HepG2 (cell line): ENCODE data around the gene TRAP1. TPM values are rescaled to one million over a fixed set of nuclear protein-coding genes. Genes with fewer than 3 reads are reported as not detected.

Experiments
- ATRX ChIP-seq: sonication (generic); formaldehyde crosslinking; IDR thresholded peaks from 2 replicates; pipeline ENCODE4 v1.4.0; 2020; ENCODE audit warnings: missing genetic modification reagents, borderline replicate concordance
- CREB1 ChIP-seq, 2 experiments: fragments of 450-650 bp in 1 of 2; IDR thresholded peaks; 2 replicates each; pipeline ENCODE4 v1.6.1; 2016 to 2017; ENCODE audit warnings: control low read depth in 1 of 2, mild to moderate bottlenecking in 1 of 2, missing compliant biosample characterization in 1 of 2, missing genetic modification characterization in 1 of 2
- CTCF ChIP-seq: sonication (generic); formaldehyde crosslinking; IDR thresholded peaks from 2 replicates; pipeline ENCODE4 v1.5.0; 2020; ENCODE audit warnings: mild to moderate bottlenecking, missing genetic modification reagents, moderate library complexity
- DNMT1 ChIP-seq: sonication (generic); formaldehyde crosslinking; IDR thresholded peaks from 2 replicates; pipeline ENCODE4 v1.5.1; 2020; ENCODE audit warnings: mild to moderate bottlenecking, missing genetic modification reagents
- HOXA3 ChIP-seq: sonication (generic); formaldehyde crosslinking; IDR thresholded peaks from 2 replicates; pipeline ENCODE4 v1.5.0; 2020; ENCODE audit warnings: missing genetic modification reagents
- IRF9 ChIP-seq: sonication (generic); formaldehyde crosslinking; IDR thresholded peaks from 2 replicates; pipeline ENCODE4 v1.8.0; 2022; ENCODE audit warnings: missing genetic modification reagents, mild to moderate bottlenecking, borderline replicate concordance
- MLX ChIP-seq: IDR thresholded peaks from 2 replicates; pipeline ENCODE4 v1.6.1; 2016
- NCOA1 ChIP-seq: sonication (generic); formaldehyde crosslinking; IDR thresholded peaks from 2 replicates; pipeline ENCODE4 v1.9.0; 2021; ENCODE audit warnings: missing genetic modification reagents
- RBM39 ChIP-seq: fragments of 200-400 bp; formaldehyde crosslinking; IDR thresholded peaks from one replicate; pipeline ENCODE4 v1.6.1; 2018; ENCODE audit warnings: antibody characterized with exemption, mild to moderate bottlenecking, low read depth, low read length; ENCODE audit not compliant: poor library complexity, severe bottlenecking
- SKI ChIP-seq: fragments of 450-650 bp; IDR thresholded peaks from one replicate; pipeline ENCODE4 v1.6.1; 2018; ENCODE audit warnings: mild to moderate bottlenecking; ENCODE audit not compliant: partially characterized antibody
- SMAD3 ChIP-seq: sonication (generic); formaldehyde crosslinking; IDR thresholded peaks from 2 replicates; pipeline ENCODE4 v1.4.0; 2020; ENCODE audit warnings: missing genetic modification reagents
- TFDP2 ChIP-seq: sonication (generic); formaldehyde crosslinking; IDR thresholded peaks from 2 replicates; pipeline ENCODE4 v1.4.0; 2020; ENCODE audit warnings: missing genetic modification reagents
- ZBTB25 ChIP-seq: IDR thresholded peaks from 2 replicates; pipeline ENCODE4 v1.6.1; 2018; ENCODE audit warnings: missing genetic modification reagents
- ZFP36L2 ChIP-seq: sonication (generic); formaldehyde crosslinking; IDR thresholded peaks from 2 replicates; pipeline ENCODE4 v1.4.0; 2020; ENCODE audit warnings: missing genetic modification reagents
- ZNF530 ChIP-seq: sonication (generic); formaldehyde crosslinking; IDR thresholded peaks from 2 replicates; pipeline ENCODE4 v1.5.0; 2020; ENCODE audit warnings: low read depth, mild to moderate bottlenecking, missing genetic modification reagents
- ZNF768 ChIP-seq: sonication (generic); formaldehyde crosslinking; IDR thresholded peaks from 2 replicates; pipeline ENCODE4 v1.4.0; 2020; ENCODE audit warnings: missing genetic modification reagents
- polyA plus RNA-seq, 8 experiments: library from polyadenylated mRNA; depleted of rRNA in 3 of 8; stranded (reverse) in 7 of 8; unstranded in 1 of 8; fragments of >200 nt; fragmentation: Illumina TruSeq in 4 of 8; extraction: Trizol in 4 of 8; gene quantifications; 2 replicates each; pipeline versions ENCODE4 v1.2.1 to v1.2.3, GENCODE V29; 2011 to 2016; ENCODE audit warnings: low read depth in 4 of 8, missing spikeins in 1 of 8, mixed read lengths in 1 of 8; ENCODE audit not compliant: insufficient read depth in 1 of 8
- total RNA-seq, 5 experiments: library from RNA; depleted of rRNA; stranded (reverse); fragments of >200 nt; fragmentation: Illumina TruSeq; extraction: Trizol; gene quantifications; 2 replicates each; pipeline ENCODE4 v1.2.3, GENCODE V29; 2016; ENCODE audit warnings: low read depth in 1 of 5
- TF ChIP-seq, protein P1 (sequence below): sonication (generic); formaldehyde crosslinking; IDR thresholded peaks from 2 replicates; pipeline ENCODE4 v1.8.0; 2022; ENCODE audit warnings: mild to moderate bottlenecking, missing genetic modification reagents, borderline replicate concordance

TRAP1 gene
- total and polyA plus RNA-seq, 2 of the 13 experiments (the other 11 are each of a cell fraction or from before 2014, with no cell fraction given): 127 to 240 TPM

- TF ChIP-seq DNMT1 (CRISPR knock-in tag) (peak; percentile 36; the same call in 1 of the 2 replicates), SMAD3 (peak; percentile 80), ATRX (CRISPR knock-in tag) (no peak), CTCF (CRISPR knock-in tag) (peak; percentile 95), SKI (peak; percentile 65), ZNF768 (CRISPR knock-in tag) (peak; percentile 35; the same call in 1 of the 2 replicates), IRF9 (CRISPR knock-in tag) (peak; percentile 72; the same call in 1 of the 2 replicates), CREB1 (IDR thresholded peaks at IDR 0.05) (no peak), CREB1 (CRISPR knock-in tag; IDR thresholded peaks at IDR 0.05) (peak; percentile 30; the same call in 1 of the 2 replicates), HOXA3 (CRISPR knock-in tag) (peak; percentile 72; the same call in 1 of the 2 replicates), ZNF530 (CRISPR knock-in tag) (no peak), NCOA1 (CRISPR knock-in tag) (no peak), ZBTB25 (CRISPR knock-in tag) (0 out of 2 replicates have a peak, but pooled peaks have one; percentile 35), RBM39 (no peak), MLX (CRISPR knock-in tag) (peak; percentile 19; the same call in 1 of the 2 replicates), TFDP2 (CRISPR knock-in tag) (no peak), ZFP36L2 (no peak)
- TF ChIP-seq, protein P1, sequence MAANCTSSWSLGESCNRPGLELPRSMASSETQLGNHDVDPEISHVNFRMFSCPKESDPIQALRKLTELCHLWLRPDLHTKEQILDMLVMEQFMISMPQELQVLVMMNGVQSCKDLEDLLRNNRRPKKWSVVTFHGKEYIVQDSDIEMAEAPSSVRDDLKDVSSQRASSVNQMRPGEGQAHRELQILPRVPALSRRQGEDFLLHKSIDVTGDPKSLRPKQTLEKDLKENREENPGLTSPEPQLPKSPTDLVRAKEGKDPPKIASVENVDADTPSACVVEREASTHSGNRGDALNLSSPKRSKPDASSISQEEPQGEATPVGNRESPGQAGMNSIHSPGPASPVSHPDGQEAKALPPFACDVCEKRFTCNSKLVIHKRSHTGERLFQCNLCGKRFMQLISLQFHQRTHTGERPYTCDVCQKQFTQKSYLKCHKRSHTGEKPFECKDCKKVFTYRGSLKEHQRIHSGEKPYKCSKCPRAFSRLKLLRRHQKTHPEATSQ (CRISPR knock-in tag): no peak
Measured at GRCh38 chr16:3654249-3654991, 62.9 kb downstream of the TRAP1 start, which contains the start of gene DNASE1 (continued).
